ENCODE results near the gene APPBP2.

The APPBP2 gene

DNA sequence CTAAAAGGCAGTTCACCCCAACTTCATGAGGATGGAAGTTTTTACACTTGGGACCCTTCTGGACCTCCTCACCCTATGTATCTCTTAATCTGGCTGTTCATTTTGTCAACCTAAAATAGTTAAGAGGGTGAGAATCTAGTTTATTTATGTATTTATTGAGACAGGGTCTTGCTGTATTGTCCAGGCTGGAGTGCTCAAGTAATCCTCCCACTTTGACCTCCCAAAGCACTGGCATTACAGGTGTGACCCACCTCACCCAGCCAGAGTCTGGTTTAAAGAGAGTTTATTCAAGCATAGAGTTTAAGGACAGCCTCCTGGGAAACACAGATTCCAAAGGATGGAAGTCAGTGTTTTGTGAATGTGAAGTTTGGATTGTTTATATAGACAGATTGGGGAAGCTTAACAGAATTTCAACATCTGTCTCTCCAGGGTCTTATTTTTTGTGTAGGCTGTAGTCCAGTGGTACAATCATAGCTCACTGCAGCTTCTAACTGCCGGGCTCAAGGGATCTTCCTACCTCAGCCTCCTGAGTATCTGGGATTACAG is 8.0 kb upstream of the APPBP2 start:
- TF ChIP-seq, protein P1, sequence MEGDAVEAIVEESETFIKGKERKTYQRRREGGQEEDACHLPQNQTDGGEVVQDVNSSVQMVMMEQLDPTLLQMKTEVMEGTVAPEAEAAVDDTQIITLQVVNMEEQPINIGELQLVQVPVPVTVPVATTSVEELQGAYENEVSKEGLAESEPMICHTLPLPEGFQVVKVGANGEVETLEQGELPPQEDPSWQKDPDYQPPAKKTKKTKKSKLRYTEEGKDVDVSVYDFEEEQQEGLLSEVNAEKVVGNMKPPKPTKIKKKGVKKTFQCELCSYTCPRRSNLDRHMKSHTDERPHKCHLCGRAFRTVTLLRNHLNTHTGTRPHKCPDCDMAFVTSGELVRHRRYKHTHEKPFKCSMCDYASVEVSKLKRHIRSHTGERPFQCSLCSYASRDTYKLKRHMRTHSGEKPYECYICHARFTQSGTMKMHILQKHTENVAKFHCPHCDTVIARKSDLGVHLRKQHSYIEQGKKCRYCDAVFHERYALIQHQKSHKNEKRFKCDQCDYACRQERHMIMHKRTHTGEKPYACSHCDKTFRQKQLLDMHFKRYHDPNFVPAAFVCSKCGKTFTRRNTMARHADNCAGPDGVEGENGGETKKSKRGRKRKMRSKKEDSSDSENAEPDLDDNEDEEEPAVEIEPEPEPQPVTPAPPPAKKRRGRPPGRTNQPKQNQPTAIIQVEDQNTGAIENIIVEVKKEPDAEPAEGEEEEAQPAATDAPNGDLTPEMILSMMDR (IDR thresholded peaks at IDR 0.05; ENCODE audit: extremely low read depth, missing control alignments), result no peak

DNA sequence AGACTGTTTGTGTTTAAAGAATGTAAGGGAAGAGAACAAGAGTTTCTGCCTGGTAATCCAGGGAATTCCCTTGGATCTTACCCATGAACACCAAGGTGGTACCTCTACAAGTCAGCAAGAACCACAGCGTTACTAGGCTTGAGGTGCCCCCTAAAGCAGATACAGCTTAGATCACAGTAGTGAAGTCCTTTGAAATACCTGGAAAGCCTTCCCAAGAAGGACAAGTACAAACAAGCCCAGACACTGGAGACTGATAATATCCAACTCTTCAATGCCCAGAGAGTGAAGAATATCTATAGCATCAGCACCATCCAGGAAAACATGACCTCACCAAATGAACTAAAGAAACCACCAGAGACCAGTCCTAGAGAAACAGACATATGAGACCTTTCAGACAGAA is 3.8 kb upstream of the APPBP2 start:
- TF ChIP-seq, protein P1 (IDR thresholded peaks at IDR 0.05; ENCODE audit: extremely low read depth, missing control alignments), result no peak

More for the DNA sequence above, 8.0 kb upstream of the APPBP2 start:
- no peak for DNase-seq (ENCODE audit: low spot score)

DNA sequence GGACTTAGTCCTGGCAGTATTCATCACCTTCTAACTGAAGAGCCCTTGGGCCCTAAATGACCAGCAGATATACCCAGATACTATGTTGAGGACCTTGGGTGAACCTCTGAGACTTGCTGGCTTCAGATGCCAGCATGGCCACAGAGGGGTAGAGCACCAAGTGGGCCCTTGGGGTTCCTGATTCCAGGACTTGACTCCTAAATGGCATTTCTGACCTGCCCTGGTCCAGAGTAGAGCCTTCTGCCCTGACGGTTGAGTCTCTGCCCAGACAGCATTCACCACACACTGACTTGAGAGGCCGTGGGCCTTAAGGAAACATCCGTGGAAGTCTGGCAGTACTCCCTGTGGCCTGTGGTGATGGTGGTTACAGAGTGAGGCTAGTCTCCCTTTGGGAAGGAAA is 2.8 kb upstream of the APPBP2 start:
- DNase-seq (ENCODE audit: low spot score), result no peak
- TF ChIP-seq, protein P1 (IDR thresholded peaks at IDR 0.05; ENCODE audit: extremely low read depth, missing control alignments), result no peak

More for the DNA sequence above, 3.8 kb upstream of the APPBP2 start:
- no peak for DNase-seq (ENCODE audit: low spot score)

DNA sequence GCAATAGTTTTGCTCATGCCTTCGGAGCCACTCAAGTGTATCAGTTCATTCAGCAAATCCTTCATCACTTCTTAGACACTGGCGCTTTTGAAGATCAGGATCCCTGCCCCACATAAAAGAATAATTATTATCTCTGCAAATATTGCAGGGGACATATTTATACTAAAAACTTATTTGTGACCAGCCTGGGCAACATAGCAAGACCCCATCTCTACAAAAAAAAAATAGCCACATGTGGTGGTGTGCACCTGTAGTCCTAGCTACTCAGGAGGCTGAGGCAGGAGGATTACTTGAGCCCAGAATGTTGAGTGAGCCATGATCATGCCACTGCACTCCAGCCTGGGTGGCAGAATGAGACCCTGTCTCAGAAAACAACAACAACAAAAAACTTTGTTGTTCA is 1.7 kb upstream of the APPBP2 start:
- DNase-seq (ENCODE audit: low spot score), result no peak
- TF ChIP-seq, protein P1 (IDR thresholded peaks at IDR 0.05; ENCODE audit: extremely low read depth, missing control alignments), result no peak

DNA sequence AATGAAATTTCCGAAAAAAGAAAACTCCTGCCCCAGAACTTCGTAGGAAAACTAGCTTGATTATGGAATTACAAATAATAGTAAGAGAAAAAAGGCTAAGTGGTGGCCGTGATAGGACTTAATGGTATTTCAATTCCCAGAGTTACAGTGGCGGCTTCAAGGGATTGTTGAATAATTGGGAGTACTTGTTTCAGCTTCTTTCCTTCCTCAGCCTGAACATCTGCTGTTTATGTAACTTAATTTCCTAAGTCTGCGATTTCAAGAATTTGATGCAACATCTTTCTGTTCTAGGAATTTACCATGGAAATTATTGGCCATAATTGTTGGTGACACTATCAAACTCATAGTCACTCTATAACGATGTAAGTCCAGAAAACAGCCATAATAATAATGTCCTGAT is 684 bp upstream of the APPBP2 start:
- TF ChIP-seq, protein P1 (IDR thresholded peaks at IDR 0.05; ENCODE audit: extremely low read depth, missing control alignments), result no peak
- no peak for DNase-seq (ENCODE audit: low spot score)

DNA sequence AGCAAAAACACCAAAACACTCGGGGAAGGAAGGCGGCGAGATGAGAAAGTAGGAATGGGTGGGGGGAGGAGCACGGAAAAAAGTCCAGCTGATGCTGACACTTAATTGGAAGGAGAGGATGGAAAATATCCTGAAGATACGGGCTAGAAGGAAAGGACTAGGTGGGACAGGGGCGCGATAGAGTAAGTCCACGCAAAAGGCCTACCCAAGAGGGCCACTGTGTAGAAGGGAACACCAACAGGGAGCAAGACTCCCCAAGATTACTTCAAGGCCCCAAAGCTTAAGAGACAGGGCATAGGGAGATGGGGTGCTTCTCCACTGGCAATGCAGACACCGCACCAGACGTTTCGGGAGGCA is 736 bp downstream of the APPBP2 start:
- TF ChIP-seq, protein P1 (IDR thresholded peaks at IDR 0.05; ENCODE audit: extremely low read depth, missing control alignments), result no peak
- DNase-seq (ENCODE audit: low spot score), result no peak

DNA sequence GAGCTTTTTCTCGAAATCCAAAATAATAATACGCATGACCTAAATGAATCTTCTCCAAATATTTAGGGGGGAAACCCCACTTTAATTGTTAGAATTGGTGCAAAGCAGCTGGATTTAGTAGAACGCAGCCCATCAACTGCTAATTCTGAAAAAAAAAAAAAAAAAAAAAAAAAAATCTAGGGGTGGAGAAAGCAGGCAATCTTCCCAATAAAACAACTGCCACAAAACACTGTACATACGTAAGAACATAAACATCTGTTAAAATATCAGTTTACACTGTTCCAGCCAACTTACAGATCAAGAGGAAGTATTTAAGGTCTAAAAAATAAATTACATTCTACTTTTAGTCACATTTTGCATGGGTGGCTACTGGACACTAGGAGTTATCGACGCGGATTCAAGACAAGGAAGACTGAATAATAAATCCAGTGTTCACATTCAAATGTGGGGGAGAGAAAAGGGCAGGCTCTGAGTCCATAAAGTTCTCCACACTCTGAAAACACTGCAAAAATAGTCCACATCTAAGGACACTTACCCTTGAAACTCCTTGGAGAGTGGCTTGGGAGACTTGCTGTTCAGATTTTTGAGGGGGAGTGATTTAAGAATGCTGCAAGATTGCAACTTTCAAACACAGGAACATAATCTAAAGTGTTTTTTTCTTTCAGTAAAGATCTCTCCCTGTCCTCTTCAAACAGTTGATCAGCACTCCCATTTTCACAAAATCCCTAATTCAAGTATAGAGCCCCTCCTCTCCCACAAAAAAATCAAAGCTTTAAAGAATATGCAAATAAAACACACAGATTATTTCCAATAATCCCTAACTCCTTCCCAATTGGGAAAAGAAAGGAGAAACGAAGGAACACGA is 1.3 kb downstream of the APPBP2 start:
- TF ChIP-seq, protein P1 (IDR thresholded peaks at IDR 0.05; ENCODE audit: extremely low read depth, missing control alignments), result no peak
- no peak for DNase-seq (ENCODE audit: low spot score)

Data from GM20000 (cell line).